A549 (cell line): Measurements from ENCODE around the gene TECTB. TPM values are rescaled to one million over a fixed set of nuclear protein-coding genes. Genes with fewer than 3 reads are reported as not detected.

ENCODE experiments used
- ATAC-seq, 2 experiments: fragments of 200-7000 bp in 1 of 2; fragments of >200 bp in 1 of 2; cut with Nextera tagmentation in 1 of 2; cut with Tn5 transposase in 1 of 2; 3 replicates each; pipeline versions ENCODE4 v1.8.0 to v1.9.1; 2018 to 2020; ENCODE audit warnings: mild to moderate bottlenecking in 1 of 2, moderate library complexity in 1 of 2
- CTCF ChIA-PET: fragments of 300-600 bp; sonication (Branson Sonifier 250); formaldehyde crosslinking; extraction: SDS; loops from one replicate; lab custom pipeline; 2021; ENCODE audit warnings: antibody characterized with exemption, inconsistent platforms; lab: Yijun Ruan, JAX
- POLR2A ChIA-PET: fragments of 350-600 bp; formaldehyde crosslinking; extraction: SDS; loops from one replicate; lab custom pipeline; 2021; ENCODE audit warnings: antibody characterized with exemption, inconsistent platforms; lab: Yijun Ruan, JAX
- DNase-seq, 2 experiments: peaks; one replicate each; pipeline versions ENCODE4 v3.0.0 to v3.0.0-alpha.2; 2011 to 2016; ENCODE audit warnings: low read depth in 1 of 2, low spot score in 1 of 2
- FAIRE-seq: peaks from 2 replicates; lab custom pipeline; 2011; peaks lifted over from hg19 to GRCh38; lab: Jason Lieb, UNC
- H3K27ac ChIP-seq, 2 experiments: fragments of >200 bp; sonication (Bioruptor Twin); formaldehyde crosslinking; 3 replicates each; pipeline ENCODE4 v1.5.1; 2016 to 2017
- H3K4me1 ChIP-seq: fragments of >200 bp; sonication (Bioruptor Twin); formaldehyde crosslinking; 3 replicates; pipeline ENCODE4 v1.6.1; 2016
- H3K4me2 ChIP-seq: fragments of >200 bp; sonication (Bioruptor Twin); formaldehyde crosslinking; 3 replicates; pipeline ENCODE4 v1.6.1; 2016
- H3K4me3 ChIP-seq: fragments of >200 bp; sonication (Bioruptor Twin); formaldehyde crosslinking; 3 replicates; pipeline ENCODE4 v1.5.1; 2016
- H3K9me3 ChIP-seq: fragments of >200 bp; sonication (Bioruptor Twin); formaldehyde crosslinking; 3 replicates; pipeline ENCODE4 v1.6.1; 2016
- CBX2 ChIP-seq: fragments of 200-600 bp; sonication (generic); IDR thresholded peaks from 2 replicates; pipeline ENCODE4 v1.6.1; 2016; ENCODE audit warnings: low read depth, mild to moderate bottlenecking, borderline replicate concordance
- CHD2 ChIP-seq: fragments of 150-350 bp; IDR thresholded peaks from 2 replicates; pipeline ENCODE4 v1.6.1; 2014; ENCODE audit warnings: low read length; ENCODE audit not compliant: partially characterized antibody
- EHF ChIP-seq: fragments of 250-450 bp; sonication (Bioruptor Pico); IDR thresholded peaks from 2 replicates; pipeline ENCODE4 v1.5.0; 2020; ENCODE audit warnings: mild to moderate bottlenecking
- FOSB ChIP-seq: fragments of 250-450 bp; sonication (Bioruptor Pico); IDR thresholded peaks from 2 replicates; pipeline ENCODE4 v1.5.0; 2020; ENCODE audit warnings: mild to moderate bottlenecking, moderate library complexity
- GATA3 ChIP-seq: IDR thresholded peaks from 2 replicates; pipeline ENCODE4 v1.6.1; 2012; ENCODE audit warnings: borderline replicate concordance
- HEYL ChIP-seq: fragments of 250-450 bp; sonication (Bioruptor Pico); IDR thresholded peaks from 2 replicates; pipeline ENCODE4 v1.8.0; 2021; ENCODE audit warnings: mild to moderate bottlenecking, moderate library complexity
- JUN ChIP-seq, 2 experiments: fragments of >200 bp; sonication (Bioruptor Twin); formaldehyde crosslinking; IDR thresholded peaks; 2 replicates in 1 of 2; 3 replicates in 1 of 2; pipeline ENCODE4 v1.6.1; 2016 to 2017
- JUNB ChIP-seq: fragments of >200 bp; sonication (Bioruptor Twin); formaldehyde crosslinking; IDR thresholded peaks from 2 replicates; pipeline ENCODE4 v1.6.1; 2016
- KDM1A ChIP-seq: fragments of 200-600 bp; sonication (generic); IDR thresholded peaks from 2 replicates; pipeline ENCODE4 v1.6.1; 2016; ENCODE audit warnings: low read depth, mild to moderate bottlenecking
- RFX5 ChIP-seq: fragments of 450-650 bp; IDR thresholded peaks from 2 replicates; pipeline ENCODE4 v1.7.1; 2014; ENCODE audit warnings: antibody characterized with exemption, mild to moderate bottlenecking, moderate library complexity
- RNF2 ChIP-seq: fragments of 200-600 bp; sonication (generic); IDR thresholded peaks from 2 replicates; pipeline ENCODE4 v1.6.1; 2016; ENCODE audit warnings: low read depth, mild to moderate bottlenecking, antibody characterized with exemption, moderate library complexity, borderline replicate concordance
- TP53 ChIP-seq: fragments of 250-450 bp; sonication (Bioruptor Pico); IDR thresholded peaks from 2 replicates; pipeline ENCODE4 v1.5.0; 2021; ENCODE audit warnings: mild to moderate bottlenecking, moderate library complexity
- ZFP36 ChIP-seq: fragments of 450-650 bp; IDR thresholded peaks from 2 replicates; pipeline ENCODE4 v1.6.1; 2014; ENCODE audit warnings: borderline replicate concordance; ENCODE audit not compliant: partially characterized antibody
- WGBS: methylation state at CpG from one replicate; pipeline ENCODE4 v1.1.6; 2017; ENCODE audit errors: missing lambda C conversion rate; 5-methylcytosine and 5-hydroxymethylcytosine counted together
- polyA plus RNA-seq, 4 experiments: library from polyadenylated mRNA; depleted of rRNA in 3 of 4; stranded (reverse); fragments of >200 nt; fragmentation: RNase III in 1 of 4; extraction: RNeasy Plus Mini Kit Qiagen cat#74134 plus additional on column Dnase treatment in 1 of 4; gene quantifications; 2 replicates in 3 of 4; 3 replicates in 1 of 4; pipeline ENCODE4 v1.2.3, GENCODE V29; 2011 to 2017
- TF ChIP-seq, protein P1 (sequence below): IDR thresholded peaks from 2 replicates; pipeline ENCODE4 v1.6.1; 2012
- TF ChIP-seq, protein P2 (sequence below): fragments of >200 bp; sonication (Bioruptor Twin); formaldehyde crosslinking; IDR thresholded peaks from 3 replicates; pipeline ENCODE4 v1.6.1; 2016

Gene TECTB
- polyA plus RNA-seq, 2 of the 4 experiments (the other 2 are of a cell fraction), result not detected

DNA sequence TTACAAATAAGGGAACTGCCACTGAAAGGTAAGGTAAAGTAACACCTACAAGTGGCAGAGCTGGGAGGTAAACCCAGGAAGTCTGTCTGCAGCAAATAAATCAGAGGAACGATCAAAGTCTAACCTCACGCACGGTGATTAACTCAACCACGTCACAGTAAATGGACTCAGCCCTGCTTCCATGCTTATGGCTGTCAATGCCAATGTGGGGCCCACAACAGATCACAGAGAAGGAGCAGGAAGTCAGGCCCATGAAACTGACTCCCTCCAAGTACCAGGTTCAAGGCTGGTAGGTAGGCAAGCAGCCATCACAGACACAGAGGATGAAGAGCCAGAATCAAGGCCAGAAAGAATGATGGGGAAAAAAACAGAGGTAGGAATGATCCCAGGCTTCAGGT, 52.7 kb downstream of the TECTB start:
- FAIRE-seq, result no peak
- no peak overlapping the region for H3K27ac ChIP-seq
- ChIA-PET POLR2A (no interaction called here), CTCF (interaction anchor here (1.5 kb wide), 1 partner anchor 21 kb away, joined by 5 read pairs; no protein-coding TSS in a partner anchor)
- DNase-seq, result no peak
- H3K4me2 ChIP-seq, result no peak overlapping the region
- TF ChIP-seq TP53 (CRISPR knock-in tag), result no peak
- TF ChIP-seq EHF (CRISPR knock-in tag), result no peak
- TF ChIP-seq JUN (IDR thresholded peaks at IDR 0.05), result no peak
- no peak for TF ChIP-seq GATA3
- H3K9me3 ChIP-seq, result no peaks in the 10 kb centered on the region
- ATAC-seq, result no peak
- no peak overlapping the region for H3K4me3 ChIP-seq
- 74% methylated on average over 4 of the region's 4 CpGs for WGBS
- no peaks in the 10 kb centered on the region for H3K4me1 ChIP-seq

DNA sequence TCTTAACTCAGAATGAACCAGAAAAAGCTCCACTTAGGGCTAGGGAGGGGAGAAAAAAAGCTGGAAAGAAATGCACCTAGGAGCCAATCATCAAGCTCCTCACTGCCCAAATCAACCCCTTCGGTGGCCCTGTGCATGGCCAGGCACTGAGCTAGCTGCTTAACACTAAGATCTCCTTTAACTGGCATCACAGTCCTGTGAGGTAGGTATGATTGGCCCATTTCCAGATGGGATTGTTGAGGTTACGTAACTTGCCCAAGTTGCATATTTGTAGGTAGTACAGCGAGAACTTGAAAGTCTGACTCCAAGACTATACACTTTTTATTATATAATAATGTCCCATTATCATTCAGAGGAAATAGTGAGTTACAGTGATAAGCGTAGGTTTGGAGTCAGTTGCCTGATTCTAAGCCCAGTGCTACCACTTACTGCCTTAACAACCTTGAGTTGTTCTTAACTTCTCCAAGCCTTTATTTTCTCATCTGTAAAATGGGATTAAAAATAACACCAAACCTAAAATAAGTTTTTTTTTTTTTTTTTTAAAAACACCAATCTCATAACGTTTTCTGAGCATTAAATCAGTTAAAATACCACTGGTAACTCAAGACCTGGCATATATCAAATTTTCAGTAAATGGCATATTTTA, 53.5 kb downstream of the TECTB start:
- DNase-seq (no peak), ATAC-seq (no peak), FAIRE-seq (no peak)
- Histone ChIP-seq H3K9me3 (no peaks in the 10 kb centered on the region), H3K4me1 (no peaks in the 10 kb centered on the region), H3K4me2 (no peak overlapping the region), H3K4me3 (no peak overlapping the region), H3K27ac (no peak overlapping the region)
- no peak for TF ChIP-seq RFX5
- POLR2A ChIA-PET, result no interaction called here
- 53% methylated on average over 5 of the region's 5 CpGs for whole genome bisulfite sequencing
- CTCF ChIA-PET, result interaction anchor here (0.7 kb wide), 2 partner anchors 691 to 1538 kb away, joined by 3 read pairs; no protein-coding TSS in a partner anchor

DNA sequence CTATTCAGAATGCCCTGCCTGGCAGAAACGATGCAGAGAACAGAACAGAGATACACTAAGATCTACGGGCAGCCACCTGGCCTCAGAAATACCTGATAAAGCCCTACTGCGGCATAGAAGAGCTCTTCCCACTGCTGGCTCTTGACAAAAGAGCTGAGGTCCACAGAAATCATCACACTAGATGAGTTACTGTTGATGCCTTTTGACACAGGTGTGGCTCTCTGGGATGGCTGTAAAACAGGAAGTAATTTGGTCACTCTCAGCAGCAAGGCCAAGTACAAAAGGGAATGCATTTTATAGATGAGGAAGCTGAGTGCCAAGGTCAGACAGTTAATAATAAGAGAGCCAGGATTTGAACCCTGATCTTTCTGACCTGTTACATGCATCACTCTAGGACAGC, 55.8 kb downstream of the TECTB start:
- FAIRE-seq (no peak), DNase-seq (no peak), ATAC-seq (no peak)
- Histone ChIP-seq H3K4me1 (no peaks in the 10 kb centered on the region), H3K27ac (no peak overlapping the region), H3K4me2 (no peak overlapping the region), H3K4me3 (no peak overlapping the region), H3K9me3 (no peaks in the 10 kb centered on the region)
- WGBS, result 46% methylated on average over 3 of the region's 3 CpGs
- CTCF ChIA-PET, result interaction anchor here (1.2 kb wide), 1 partner anchor 26 kb away, joined by 3 read pairs; no protein-coding TSS in a partner anchor
- POLR2A ChIA-PET, result no interaction called here
- TF ChIP-seq RNF2 (no peak), JUNB (no peak), EHF (CRISPR knock-in tag) (no peak), CBX2 (no peak), HEYL (CRISPR knock-in tag) (no peak), FOSB (CRISPR knock-in tag) (no peak)
- TF ChIP-seq, protein P1, sequence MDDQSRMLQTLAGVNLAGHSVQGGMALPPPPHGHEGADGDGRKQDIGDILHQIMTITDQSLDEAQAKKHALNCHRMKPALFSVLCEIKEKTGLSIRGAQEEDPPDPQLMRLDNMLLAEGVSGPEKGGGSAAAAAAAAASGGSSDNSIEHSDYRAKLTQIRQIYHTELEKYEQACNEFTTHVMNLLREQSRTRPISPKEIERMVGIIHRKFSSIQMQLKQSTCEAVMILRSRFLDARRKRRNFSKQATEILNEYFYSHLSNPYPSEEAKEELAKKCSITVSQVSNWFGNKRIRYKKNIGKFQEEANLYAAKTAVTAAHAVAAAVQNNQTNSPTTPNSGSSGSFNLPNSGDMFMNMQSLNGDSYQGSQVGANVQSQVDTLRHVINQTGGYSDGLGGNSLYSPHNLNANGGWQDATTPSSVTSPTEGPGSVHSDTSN, result no peak
- TF ChIP-seq, protein P2, sequence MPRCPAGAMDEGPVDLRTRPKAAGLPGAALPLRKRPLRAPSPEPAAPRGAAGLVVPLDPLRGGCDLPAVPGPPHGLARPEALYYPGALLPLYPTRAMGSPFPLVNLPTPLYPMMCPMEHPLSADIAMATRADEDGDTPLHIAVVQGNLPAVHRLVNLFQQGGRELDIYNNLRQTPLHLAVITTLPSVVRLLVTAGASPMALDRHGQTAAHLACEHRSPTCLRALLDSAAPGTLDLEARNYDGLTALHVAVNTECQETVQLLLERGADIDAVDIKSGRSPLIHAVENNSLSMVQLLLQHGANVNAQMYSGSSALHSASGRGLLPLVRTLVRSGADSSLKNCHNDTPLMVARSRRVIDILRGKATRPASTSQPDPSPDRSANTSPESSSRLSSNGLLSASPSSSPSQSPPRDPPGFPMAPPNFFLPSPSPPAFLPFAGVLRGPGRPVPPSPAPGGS, result no peak

DNA sequence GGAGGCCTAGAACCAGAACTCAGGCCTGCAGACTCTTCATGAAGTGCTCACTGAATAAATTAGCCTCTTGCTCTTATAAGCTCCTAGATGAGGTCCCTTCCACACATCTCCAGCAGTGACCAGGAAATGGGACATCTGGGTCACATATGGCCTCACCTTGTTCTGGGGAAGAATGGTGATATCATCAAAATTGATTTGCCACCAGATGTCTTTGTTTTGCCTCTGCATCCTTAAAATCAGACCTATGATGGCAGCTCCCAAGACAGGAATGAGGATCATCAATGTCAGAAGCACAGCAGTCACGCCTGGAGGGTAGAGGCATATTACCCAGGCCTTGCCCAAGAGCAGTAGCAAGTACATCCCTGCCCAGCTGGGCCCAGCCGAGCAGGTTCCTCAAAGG, 57.4 kb downstream of the TECTB start:
- no peaks in the 10 kb centered on the region for H3K4me1 ChIP-seq
- ChIA-PET POLR2A (no interaction called here), CTCF (interaction anchor here (1.2 to 1.6 kb wide), 2 partner anchors 94 to 204 kb away, joined by 3 read pairs; no protein-coding TSS in a partner anchor)
- no peak for ATAC-seq
- no peaks in the 10 kb centered on the region for H3K9me3 ChIP-seq
- TF ChIP-seq CHD2, result no peak
- TF ChIP-seq KDM1A, result no peak
- no peak for TF ChIP-seq ZFP36
- DNase-seq, result no peak
- no peak overlapping the region for H3K4me3 ChIP-seq
- 38% methylated on average over 2 of the region's 2 CpGs for WGBS
- no peak overlapping the region for H3K4me2 ChIP-seq
- no peak for FAIRE-seq
- no peak overlapping the region for H3K27ac ChIP-seq
